CD4-positive, CD25-positive, alpha-beta regulatory T cell (primary cell): ENCODE data around the gene SRBD1. TPM values are rescaled to one million over a fixed set of nuclear protein-coding genes. Genes with fewer than 3 reads are reported as not detected.
"Not testable (repeated sequence)": the region's sequence is repeated elsewhere in the genome, so short reads cannot be mapped to it uniquely, and the experiment has no call there.

Experiments used
- ATAC-seq, 2 donors: fragments of 150-1000 bp; cut with Tn5 transposase; one replicate each; pipeline ENCODE4 v1.10.0; 2021; ENCODE audit warnings: low read depth in 2 of 2, moderate number of reproducible peaks in 2 of 2, moderate library complexity in 1 of 2
- DNase-seq, 3 donors: peaks; one replicate each; pipeline versions ENCODE4 v3.0.0 to v3.0.0-alpha.2; 2012 to 2022; ENCODE audit warnings: mixed read lengths in 1 of 3
- H3K27ac ChIP-seq: one replicate; pipeline ENCODE4 v1.7.0; 2013; ENCODE audit warnings: mild to moderate bottlenecking, low read length; ENCODE audit not compliant: insufficient read depth, poor library complexity, severe bottlenecking
- H3K27me3 ChIP-seq: one replicate; pipeline ENCODE4 v1.7.0; 2013; ENCODE audit warnings: low read length; ENCODE audit not compliant: control insufficient read depth, insufficient read depth
- H3K36me3 ChIP-seq: one replicate; pipeline ENCODE4 v1.7.0; 2013; ENCODE audit warnings: mild to moderate bottlenecking, low read length, moderate library complexity; ENCODE audit not compliant: control insufficient read depth, insufficient read depth
- H3K4me1 ChIP-seq: 2 replicates; pipeline ENCODE4 v1.7.0; 2013; ENCODE audit warnings: mild to moderate bottlenecking, low read length; ENCODE audit not compliant: insufficient read depth, control insufficient read depth, poor library complexity, severe bottlenecking
- H3K4me3 ChIP-seq: one replicate; pipeline ENCODE4 v1.7.0; 2013; ENCODE audit warnings: low read depth, mild to moderate bottlenecking, low read length, moderate library complexity
- H3K9me3 ChIP-seq, 2 experiments: 1 replicate in 1 of 2; 2 replicates in 1 of 2; pipeline ENCODE4 v1.7.0; 2013; ENCODE audit warnings: low read length in 2 of 2, mild to moderate bottlenecking in 1 of 2, moderate library complexity in 1 of 2; ENCODE audit not compliant: control insufficient read depth in 2 of 2
- H3K27ac Mint-ChIP-seq, 3 donors: one replicate each; pipeline ENCODE4 v1.8.0; 2020 to 2022; ENCODE audit warnings: mild to moderate bottlenecking in 3 of 3, mixed read lengths in 3 of 3, moderate library complexity in 2 of 3
- H3K27me3 Mint-ChIP-seq: one replicate; pipeline ENCODE4 v1.8.0; 2022; ENCODE audit warnings: mild to moderate bottlenecking, mixed read lengths
- H3K36me3 Mint-ChIP-seq: one replicate; pipeline ENCODE4 v1.8.0; 2020; ENCODE audit warnings: mixed read lengths
- H3K4me1 Mint-ChIP-seq, 4 donors: one replicate each; pipeline ENCODE4 v1.8.0; 2020 to 2022; ENCODE audit warnings: mixed read lengths in 4 of 4, mild to moderate bottlenecking in 1 of 4
- H3K4me3 Mint-ChIP-seq, 4 donors: one replicate each; pipeline ENCODE4 v1.8.0; 2020 to 2022; ENCODE audit warnings: mild to moderate bottlenecking in 4 of 4, mixed read lengths in 4 of 4, moderate library complexity in 3 of 4
- H3K9me3 Mint-ChIP-seq, 7 donors: one replicate each; pipeline ENCODE4 v1.8.0; 2020 to 2022; ENCODE audit warnings: mixed read lengths in 7 of 7, mild to moderate bottlenecking in 3 of 7, moderate library complexity in 2 of 7
- polyA plus RNA-seq, 4 donors: library from polyadenylated mRNA; unstranded; fragments of 300-500 nt; fragmentation: Illumina TruSeq; gene quantifications; one replicate each; pipeline ENCODE4 v1.2.3, GENCODE V29; 2021
- total RNA-seq: library from RNA; stranded (reverse); gene quantifications from one replicate; pipeline ENCODE4 v1.2.3, GENCODE V29; 2022

The SRBD1 gene
- total and polyA plus RNA-seq, 5 donors from 2014 or later, result 7.4 to 18.2 (median 9.4) TPM

DNA sequence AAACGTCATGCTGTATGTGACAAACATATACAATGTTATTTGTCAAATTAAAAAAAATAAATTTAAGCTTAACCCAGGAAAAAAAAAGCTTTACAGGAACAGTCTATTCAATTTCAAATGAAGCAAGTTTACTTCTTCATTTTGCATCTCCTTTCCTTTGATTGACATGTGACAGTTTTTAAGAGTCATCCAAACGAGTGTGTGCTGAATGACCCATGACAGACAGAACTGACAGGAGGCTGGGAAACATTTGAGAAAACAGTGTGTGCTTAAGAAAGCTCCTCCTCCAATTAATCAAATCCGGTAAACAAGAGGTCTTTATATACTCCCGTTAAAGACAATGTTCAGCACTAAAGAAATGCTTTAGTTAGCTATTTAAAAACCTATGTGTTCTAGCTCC, 177.7 kb downstream of the SRBD1 start:
- DNase-seq (no peak), ATAC-seq (no peak)
- Histone ChIP-seq H3K27ac (no peak overlapping the region), H3K9me3 (no peaks in the 10 kb centered on the region), H3K4me1 (no peaks in the 10 kb centered on the region), H3K27me3 (no peaks in the 10 kb centered on the region), H3K36me3 (peaks cover 2% of the 10 kb centered on the region), H3K4me3 (no peak overlapping the region)
- Mint-ChIP-seq H3K4me3 (no peak overlapping the region), H3K4me1 (peaks cover 0 to 18% (median 8%) of the 10 kb centered on the region in 4 donors), H3K36me3 (peaks cover 40% of the 10 kb centered on the region), H3K27ac (no peak overlapping the region), H3K9me3 (peaks cover 0 to 12% (median 3%) of the 10 kb centered on the region in 7 donors), H3K27me3 (peaks cover 5% of the 10 kb centered on the region)

GRCh38 chr2:45432406-45432805, 178.7 kb downstream of the SRBD1 start:
- DNase-seq (no peak), ATAC-seq (no peak)
- Mint-ChIP-seq H3K36me3 (peaks cover 39% of the 10 kb centered on the region), H3K4me1 (peaks cover 0 to 14% (median 10%) of the 10 kb centered on the region in 4 donors), H3K4me3 (no peak overlapping the region), H3K9me3 (peaks cover 0 to 6% (median 3%) of the 10 kb centered on the region in 7 donors), H3K27ac (no peak overlapping the region), H3K27me3 (peaks cover 5% of the 10 kb centered on the region)
- Histone ChIP-seq H3K4me1 (no peaks in the 10 kb centered on the region), H3K36me3 (peaks cover 2% of the 10 kb centered on the region), H3K27me3 (no peaks in the 10 kb centered on the region), H3K4me3 (no peak overlapping the region), H3K27ac (no peak overlapping the region), H3K9me3 (no peaks in the 10 kb centered on the region)

GRCh38 chr2:45426025-45426424, 185.0 kb downstream of the SRBD1 start:
- H3K27ac ChIP-seq, ATAC-seq, H3K4me1 ChIP-seq, H3K4me3 ChIP-seq, H3K27me3 ChIP-seq, H3K27ac Mint-ChIP-seq, H3K9me3 Mint-ChIP-seq, H3K27me3 Mint-ChIP-seq, DNase-seq, H3K36me3 ChIP-seq, H3K9me3 ChIP-seq, H3K4me3 Mint-ChIP-seq: not testable (repeated sequence)
- H3K4me1 Mint-ChIP-seq, result peaks cover 0 to 12% (median 6%) of the 10 kb centered on the region in 4 donors
- peaks cover 24% of the 10 kb centered on the region for H3K36me3 Mint-ChIP-seq

- H3K27ac ChIP-seq, result no peak overlapping the region
- no peak overlapping the region for H3K4me3 ChIP-seq
- H3K9me3 ChIP-seq, result no peaks in the 10 kb centered on the region
- peaks cover 13% of the 10 kb centered on the region for H3K36me3 ChIP-seq
- no peaks in the 10 kb centered on the region for H3K27me3 ChIP-seq
- peaks cover 0 to 7% (median 3%) of the 10 kb centered on the region in 4 donors for H3K4me1 Mint-ChIP-seq
- H3K36me3 Mint-ChIP-seq, result peaks cover 29% of the 10 kb centered on the region
- no peaks in the 10 kb centered on the region for H3K4me1 ChIP-seq
- no peaks in the 10 kb centered on the region for H3K27me3 Mint-ChIP-seq
- H3K9me3 Mint-ChIP-seq, result peaks cover 0 to 6% (median 0%) of the 10 kb centered on the region in 7 donors
- DNase-seq (no peak), ATAC-seq (no peak)
- H3K4me3 Mint-ChIP-seq, result no peak overlapping the region
- no peak overlapping the region for H3K27ac Mint-ChIP-seq
Observed at GRCh38 chr2:45422921-45423320, 188.1 kb downstream of the SRBD1 start.

DNA sequence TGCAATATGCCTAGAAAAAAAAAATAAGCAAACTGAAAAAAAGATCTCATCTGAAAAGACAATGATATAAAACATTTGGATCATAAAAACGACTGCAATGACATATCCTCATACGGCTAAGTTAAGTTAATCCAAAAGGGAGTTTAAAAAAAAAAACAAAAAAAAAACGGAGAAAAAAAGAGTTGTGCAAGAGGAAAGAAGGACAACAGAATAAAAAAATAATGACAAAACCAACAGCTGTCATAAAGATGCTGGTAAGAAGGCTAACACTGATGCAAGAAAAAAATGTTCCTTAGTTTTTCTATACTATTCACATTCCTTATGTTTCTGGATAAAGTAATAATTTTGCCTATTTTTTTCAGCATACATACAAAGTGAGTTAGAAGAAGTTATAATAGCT, 192.5 kb downstream of the SRBD1 start:
- Mint-ChIP-seq H3K36me3 (peaks cover 21% of the 10 kb centered on the region), H3K4me1 (no peaks in the 10 kb centered on the region), H3K4me3 (no peak overlapping the region), H3K9me3 (no peaks in the 10 kb centered on the region), H3K27ac (no peak overlapping the region), H3K27me3 (no peaks in the 10 kb centered on the region)
- no peak overlapping the region for H3K4me3 ChIP-seq
- H3K9me3 ChIP-seq, result no peaks in the 10 kb centered on the region
- H3K27ac ChIP-seq, result no peak overlapping the region
- ATAC-seq (no peak), DNase-seq (no peak)
- H3K4me1 ChIP-seq, result no peaks in the 10 kb centered on the region
- H3K36me3 ChIP-seq, result peaks cover 20% of the 10 kb centered on the region
- no peaks in the 10 kb centered on the region for H3K27me3 ChIP-seq

DNA sequence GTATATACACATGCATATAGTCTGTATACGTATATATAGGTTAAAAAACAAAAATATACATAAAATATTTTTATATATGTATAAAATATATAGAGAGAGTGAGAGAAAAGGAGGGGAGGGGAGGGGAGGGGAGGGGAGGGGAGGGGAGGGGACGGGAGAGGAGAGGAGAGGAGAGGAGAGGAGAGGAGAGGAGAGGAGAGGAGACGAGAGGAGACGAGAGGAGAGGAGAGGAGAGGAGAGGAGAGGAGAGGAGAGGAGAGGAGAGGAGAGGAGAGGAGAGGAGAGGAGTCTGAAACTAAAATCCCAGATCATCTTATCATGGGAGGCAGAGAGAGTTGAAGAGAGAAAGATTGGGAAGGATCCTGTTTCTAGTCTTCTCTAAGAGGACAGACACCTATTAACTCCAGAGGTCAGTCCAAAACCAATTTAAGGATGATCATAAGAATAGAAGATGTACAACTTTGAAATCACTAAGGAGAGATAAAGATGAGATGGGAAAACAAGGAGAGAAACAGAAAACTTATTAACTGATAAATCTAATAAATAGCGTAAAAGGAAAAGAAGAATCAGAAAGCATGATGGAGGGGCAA, 195.4 kb downstream of the SRBD1 start:
- DNase-seq (no peak), ATAC-seq (no peak)
- Mint-ChIP-seq H3K27me3 (no peaks in the 10 kb centered on the region), H3K9me3 (no peaks in the 10 kb centered on the region), H3K27ac (no peak overlapping the region), H3K4me1 (peaks cover 0 to 4% (median 0%) of the 10 kb centered on the region in 4 donors), H3K4me3 (no peak overlapping the region), H3K36me3 (peaks cover 31% of the 10 kb centered on the region)
- no peak overlapping the region for H3K27ac ChIP-seq
- H3K27me3 ChIP-seq, result no peaks in the 10 kb centered on the region
- no peak overlapping the region for H3K4me3 ChIP-seq
- no peaks in the 10 kb centered on the region for H3K4me1 ChIP-seq
- peaks cover 40% of the 10 kb centered on the region for H3K36me3 ChIP-seq
- H3K9me3 ChIP-seq, result no peaks in the 10 kb centered on the region

DNA sequence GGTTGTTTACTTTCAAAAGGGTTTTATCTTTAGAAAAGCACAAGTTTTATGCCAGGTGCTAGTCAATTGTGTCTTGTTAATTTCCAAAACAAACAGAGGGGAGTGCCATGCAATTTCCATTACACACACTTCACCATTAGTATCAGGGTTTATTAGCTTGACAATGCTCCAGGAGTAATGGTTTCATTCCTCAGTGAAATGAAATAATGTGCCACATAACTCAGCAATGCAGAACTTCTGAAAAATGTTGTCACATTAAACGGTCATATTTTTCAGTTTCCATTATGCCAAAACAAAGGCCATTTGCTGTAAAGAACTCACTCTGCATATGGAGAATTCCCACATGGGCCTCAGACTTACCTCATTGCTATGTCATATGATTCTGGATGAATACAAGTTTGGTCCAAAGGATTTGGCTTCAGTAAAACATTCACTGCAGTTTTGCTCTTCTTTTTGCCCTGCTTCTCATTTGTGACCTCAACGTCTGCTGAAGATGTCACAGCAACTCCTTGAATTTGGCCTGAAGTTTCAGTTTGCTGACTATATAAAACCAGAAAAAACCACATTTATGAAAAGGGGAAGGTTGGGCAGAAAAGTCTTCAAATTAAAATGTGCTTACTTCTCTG, 198.2 kb downstream of the SRBD1 start:
- H3K9me3 Mint-ChIP-seq, result no peaks in the 10 kb centered on the region
- ATAC-seq, result no peak

DNA sequence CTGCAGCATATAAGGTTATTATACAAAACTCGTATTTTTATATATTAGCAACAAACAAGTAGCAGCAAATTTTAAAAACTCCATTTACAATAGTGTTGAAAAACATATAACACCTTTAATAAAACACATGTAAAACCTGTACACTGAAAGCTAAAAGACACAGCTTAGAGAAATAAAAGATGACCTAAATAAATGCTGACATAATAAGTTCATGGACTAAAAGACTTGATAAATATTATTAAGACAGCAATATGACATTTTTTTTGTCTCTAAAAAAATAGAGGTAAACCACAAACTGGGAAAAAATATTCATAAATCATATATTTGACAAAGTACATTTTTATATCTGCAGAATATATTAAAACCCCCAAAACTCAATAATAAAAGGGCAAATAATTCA, 201.4 kb downstream of the SRBD1 start:
- Mint-ChIP-seq H3K9me3 (no peaks in the 10 kb centered on the region), H3K27me3 (no peaks in the 10 kb centered on the region), H3K4me1 (peaks cover 0 to 4% (median 0%) of the 10 kb centered on the region in 4 donors), H3K36me3 (peaks cover 21% of the 10 kb centered on the region), H3K27ac (no peak overlapping the region), H3K4me3 (no peak overlapping the region)
- no peak for DNase-seq
- no peak overlapping the region for H3K4me3 ChIP-seq
- H3K36me3 ChIP-seq, result peaks cover 23% of the 10 kb centered on the region
- no peaks in the 10 kb centered on the region for H3K27me3 ChIP-seq
- H3K27ac ChIP-seq, result no peak overlapping the region
- H3K9me3 ChIP-seq, result no peaks in the 10 kb centered on the region
- no peaks in the 10 kb centered on the region for H3K4me1 ChIP-seq
- ATAC-seq, result no peak

More for the DNA sequence above, 198.2 kb downstream of the SRBD1 start:
- H3K4me1 ChIP-seq, result no peaks in the 10 kb centered on the region
- peaks cover 30% of the 10 kb centered on the region for H3K36me3 ChIP-seq
- no peaks in the 10 kb centered on the region for H3K27me3 ChIP-seq
- H3K9me3 ChIP-seq, result no peaks in the 10 kb centered on the region
- Mint-ChIP-seq H3K27me3 (no peaks in the 10 kb centered on the region), H3K4me3 (no peak overlapping the region), H3K4me1 (peaks cover 0 to 4% (median 0%) of the 10 kb centered on the region in 4 donors), H3K36me3 (peaks cover 27% of the 10 kb centered on the region), H3K27ac (no peak overlapping the region)
- no peak for DNase-seq
- no peak overlapping the region for H3K27ac ChIP-seq
- no peak overlapping the region for H3K4me3 ChIP-seq
